Chondrocyte (in vitro differentiated cells): ENCODE data around the gene ACOT13. TPM values are rescaled to one million over a fixed set of nuclear protein-coding genes. Genes with fewer than 3 reads are reported as not detected.
"Not testable (repeated sequence)": the region's sequence is repeated elsewhere in the genome, so short reads cannot be mapped to it uniquely, and the experiment has no call there.

Source experiments
- DNase-seq: peaks from one replicate; pipeline ENCODE4 v3.0.0; 2021; ENCODE audit warnings: mixed read lengths, low spot score
- H3K27ac Mint-ChIP-seq: one replicate; pipeline ENCODE4 v1.8.0; 2021; ENCODE audit warnings: mild to moderate bottlenecking, moderate library complexity, mixed read lengths; ENCODE audit not compliant: unreplicated experiment
- H3K27me3 Mint-ChIP-seq: 2 replicates; pipeline ENCODE4 v1.8.0; 2021; ENCODE audit warnings: low read depth, mixed read lengths
- H3K36me3 Mint-ChIP-seq: 2 replicates; pipeline ENCODE4 v1.8.0; 2021; ENCODE audit warnings: low read depth, mixed read lengths
- H3K4me1 Mint-ChIP-seq: 2 replicates; pipeline ENCODE4 v1.8.0; 2021; ENCODE audit warnings: low read depth, mild to moderate bottlenecking, mixed read lengths
- H3K4me3 Mint-ChIP-seq: one replicate; pipeline ENCODE4 v1.8.0; 2021; ENCODE audit warnings: mild to moderate bottlenecking, moderate library complexity, mixed read lengths; ENCODE audit not compliant: unreplicated experiment
- H3K9me3 Mint-ChIP-seq: 2 replicates; pipeline ENCODE4 v1.8.0; 2021; ENCODE audit warnings: low read depth, mixed read lengths
- total RNA-seq: library from RNA; stranded (reverse); gene quantifications from 3 replicates; pipeline ENCODE4 v1.2.1, GENCODE V29; 2021
- TF ChIP-seq, protein P1 (sequence below): fragments of 200-600 bp; sonication (generic); IDR thresholded peaks from 2 replicates; pipeline ENCODE4 v1.5.0; 2021; ENCODE audit warnings: antibody characterized with exemption, mild to moderate bottlenecking, moderate library complexity

The ACOT13 gene
- total RNA-seq, 1 donor from 2014 or later: 28.4 TPM

- peaks cover 6% of the 10 kb centered on the region for H3K36me3 Mint-ChIP-seq
- no peaks in the 10 kb centered on the region for H3K27me3 Mint-ChIP-seq
- H3K9me3 Mint-ChIP-seq: peaks cover 15% of the 10 kb centered on the region
- DNase-seq: no peak
- peaks cover 7% of the 10 kb centered on the region for H3K4me1 Mint-ChIP-seq
- no peak overlapping the region for H3K27ac Mint-ChIP-seq
- H3K4me3 Mint-ChIP-seq: no peak overlapping the region
- TF ChIP-seq, protein P1, sequence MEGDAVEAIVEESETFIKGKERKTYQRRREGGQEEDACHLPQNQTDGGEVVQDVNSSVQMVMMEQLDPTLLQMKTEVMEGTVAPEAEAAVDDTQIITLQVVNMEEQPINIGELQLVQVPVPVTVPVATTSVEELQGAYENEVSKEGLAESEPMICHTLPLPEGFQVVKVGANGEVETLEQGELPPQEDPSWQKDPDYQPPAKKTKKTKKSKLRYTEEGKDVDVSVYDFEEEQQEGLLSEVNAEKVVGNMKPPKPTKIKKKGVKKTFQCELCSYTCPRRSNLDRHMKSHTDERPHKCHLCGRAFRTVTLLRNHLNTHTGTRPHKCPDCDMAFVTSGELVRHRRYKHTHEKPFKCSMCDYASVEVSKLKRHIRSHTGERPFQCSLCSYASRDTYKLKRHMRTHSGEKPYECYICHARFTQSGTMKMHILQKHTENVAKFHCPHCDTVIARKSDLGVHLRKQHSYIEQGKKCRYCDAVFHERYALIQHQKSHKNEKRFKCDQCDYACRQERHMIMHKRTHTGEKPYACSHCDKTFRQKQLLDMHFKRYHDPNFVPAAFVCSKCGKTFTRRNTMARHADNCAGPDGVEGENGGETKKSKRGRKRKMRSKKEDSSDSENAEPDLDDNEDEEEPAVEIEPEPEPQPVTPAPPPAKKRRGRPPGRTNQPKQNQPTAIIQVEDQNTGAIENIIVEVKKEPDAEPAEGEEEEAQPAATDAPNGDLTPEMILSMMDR: no peak
These were observed 5.8 kb downstream of the ACOT13 start for GRCh38 chr6:24672620-24673182.

DNA sequence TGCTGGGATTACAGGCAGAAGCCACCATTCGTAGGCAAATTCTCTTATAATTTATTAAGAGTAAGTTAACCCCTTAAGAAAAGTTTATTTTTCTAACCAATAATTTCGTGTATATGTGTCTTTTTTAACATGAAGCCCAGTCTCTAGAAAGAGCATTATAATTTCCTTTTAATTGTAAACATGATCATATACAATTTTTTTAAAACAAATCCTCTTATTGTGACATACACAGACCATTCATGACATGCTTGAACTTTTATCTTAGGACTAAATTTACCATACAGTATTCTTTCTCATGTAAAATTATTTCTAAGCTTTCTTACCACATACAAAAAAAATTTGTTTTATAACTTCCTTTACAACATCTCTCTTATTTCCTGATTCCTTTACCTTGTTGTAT is 6.7 kb downstream of the ACOT13 start:
- no peak overlapping the region for H3K4me3 Mint-ChIP-seq
- no peak for DNase-seq
- H3K9me3 Mint-ChIP-seq: peaks cover 15% of the 10 kb centered on the region
- TF ChIP-seq, protein P1: no peak
- peaks cover 5% of the 10 kb centered on the region for H3K4me1 Mint-ChIP-seq
- H3K36me3 Mint-ChIP-seq: peaks cover 6% of the 10 kb centered on the region
- no peak overlapping the region for H3K27ac Mint-ChIP-seq
- no peaks in the 10 kb centered on the region for H3K27me3 Mint-ChIP-seq

GRCh38 chr6:24678792-24679352 is 12.0 kb downstream of the ACOT13 start:
- H3K27ac Mint-ChIP-seq, H3K9me3 Mint-ChIP-seq, H3K4me1 Mint-ChIP-seq, DNase-seq, H3K27me3 Mint-ChIP-seq, H3K36me3 Mint-ChIP-seq, H3K4me3 Mint-ChIP-seq: not testable (repeated sequence)

DNA sequence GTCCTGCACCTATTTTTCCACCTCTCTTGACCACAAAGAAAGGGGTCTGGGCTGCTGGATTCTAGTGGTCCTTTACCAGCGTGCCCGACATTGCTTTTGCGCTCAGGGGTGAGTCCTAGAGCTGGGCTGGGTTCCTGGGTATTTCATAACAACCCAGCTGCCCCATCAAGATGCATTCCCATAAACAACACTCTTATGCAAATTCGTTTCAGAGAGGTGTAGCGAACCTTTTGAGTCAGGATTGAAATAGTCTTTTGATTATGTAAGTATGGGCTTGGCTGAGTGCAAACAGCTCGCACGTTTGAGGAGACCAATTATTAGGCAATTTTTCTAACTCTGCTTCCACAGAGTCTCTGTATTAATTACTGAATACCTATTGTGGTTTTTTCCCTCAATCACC is 13.7 kb downstream of the ACOT13 start:
- TF ChIP-seq, protein P1: no peak
- no peaks in the 10 kb centered on the region for H3K4me1 Mint-ChIP-seq
- no peak for DNase-seq
- no peak overlapping the region for H3K4me3 Mint-ChIP-seq
- H3K36me3 Mint-ChIP-seq: no peaks in the 10 kb centered on the region
- H3K27ac Mint-ChIP-seq: no peak overlapping the region
- no peaks in the 10 kb centered on the region for H3K9me3 Mint-ChIP-seq
- no peaks in the 10 kb centered on the region for H3K27me3 Mint-ChIP-seq

GRCh38 chr6:24683297-24684296 is 16.7 kb downstream of the ACOT13 start:
- no peak overlapping the region for H3K27ac Mint-ChIP-seq
- H3K4me1 Mint-ChIP-seq: no peaks in the 10 kb centered on the region
- H3K9me3 Mint-ChIP-seq: no peaks in the 10 kb centered on the region
- TF ChIP-seq, protein P1: no peak
- no peaks in the 10 kb centered on the region for H3K27me3 Mint-ChIP-seq
- peaks cover 3% of the 10 kb centered on the region for H3K36me3 Mint-ChIP-seq
- no peak for DNase-seq
- H3K4me3 Mint-ChIP-seq: no peak overlapping the region
